ENCODE results near the gene TSPAN9.

GRCh38 chr12:3049611-3050249, 27.4 kb upstream of the TSPAN9 start:
- TF ChIP-seq POLR2A (IDR thresholded peaks at IDR 0.05) (no peak), POLR2AphosphoS5 (IDR thresholded peaks at IDR 0.05) (no peak), EP300 (IDR thresholded peaks at IDR 0.05) (no peak)
- TF ChIP-seq, protein P1, sequence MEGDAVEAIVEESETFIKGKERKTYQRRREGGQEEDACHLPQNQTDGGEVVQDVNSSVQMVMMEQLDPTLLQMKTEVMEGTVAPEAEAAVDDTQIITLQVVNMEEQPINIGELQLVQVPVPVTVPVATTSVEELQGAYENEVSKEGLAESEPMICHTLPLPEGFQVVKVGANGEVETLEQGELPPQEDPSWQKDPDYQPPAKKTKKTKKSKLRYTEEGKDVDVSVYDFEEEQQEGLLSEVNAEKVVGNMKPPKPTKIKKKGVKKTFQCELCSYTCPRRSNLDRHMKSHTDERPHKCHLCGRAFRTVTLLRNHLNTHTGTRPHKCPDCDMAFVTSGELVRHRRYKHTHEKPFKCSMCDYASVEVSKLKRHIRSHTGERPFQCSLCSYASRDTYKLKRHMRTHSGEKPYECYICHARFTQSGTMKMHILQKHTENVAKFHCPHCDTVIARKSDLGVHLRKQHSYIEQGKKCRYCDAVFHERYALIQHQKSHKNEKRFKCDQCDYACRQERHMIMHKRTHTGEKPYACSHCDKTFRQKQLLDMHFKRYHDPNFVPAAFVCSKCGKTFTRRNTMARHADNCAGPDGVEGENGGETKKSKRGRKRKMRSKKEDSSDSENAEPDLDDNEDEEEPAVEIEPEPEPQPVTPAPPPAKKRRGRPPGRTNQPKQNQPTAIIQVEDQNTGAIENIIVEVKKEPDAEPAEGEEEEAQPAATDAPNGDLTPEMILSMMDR (IDR thresholded peaks at IDR 0.05): no peak
